SU-DHL-6 (cell line): ENCODE results near the gene CCDC73.

Experiments used
- H2AFZ ChIP-seq: fragments of 200-600 bp; sonication (generic); 2 replicates; pipeline ENCODE4 v1.6.1; 2014; ENCODE audit warnings: low read depth, mild to moderate bottlenecking, moderate library complexity, mixed read lengths, antibody characterized with exemption, low read length; ENCODE audit not compliant: severe bottlenecking
- H3F3A ChIP-seq: fragments of 200-600 bp; shearing (Covaris generic); 2 replicates; pipeline ENCODE4 v1.6.0; 2016; ENCODE audit warnings: antibody characterized with exemption, mild to moderate bottlenecking; ENCODE audit not compliant: insufficient read depth
- H3K27ac ChIP-seq: fragments of 200-600 bp; sonication (generic); 2 replicates; pipeline ENCODE4 v1.5.1; 2016; ENCODE audit warnings: low read depth, mild to moderate bottlenecking, low read length, moderate library complexity, mixed read lengths
- H3K27me3 ChIP-seq: fragments of 200-600 bp; sonication (generic), shearing (Covaris generic); 2 replicates; pipeline ENCODE4 v1.6.0; 2014; ENCODE audit warnings: mild to moderate bottlenecking, low read length
- H3K36me3 ChIP-seq: fragments of 200-600 bp; sonication (generic); 2 replicates; pipeline ENCODE4 v1.6.1; 2014; ENCODE audit warnings: mild to moderate bottlenecking, low read length, mixed read lengths
- H3K4me2 ChIP-seq: fragments of 300-600, 200-600 bp; shearing (Covaris generic), sonication (generic); 2 replicates; pipeline ENCODE4 v1.6.0; 2014; ENCODE audit warnings: low read length, low read depth, mild to moderate bottlenecking; ENCODE audit not compliant: poor library complexity, severe bottlenecking
- H3K4me3 ChIP-seq: fragments of 200-600 bp; sonication (generic); 2 replicates; pipeline ENCODE4 v1.5.1; 2014; ENCODE audit warnings: antibody characterized with exemption, low read length, mild to moderate bottlenecking, mixed read lengths; ENCODE audit not compliant: insufficient read depth, poor library complexity, severe bottlenecking
- H3K79me2 ChIP-seq: fragments of 200-600 bp; sonication (generic); 2 replicates; pipeline ENCODE4 v1.6.1; 2014; ENCODE audit warnings: mild to moderate bottlenecking, low read length, moderate library complexity; ENCODE audit not compliant: insufficient read depth
- H3K9ac ChIP-seq: fragments of 200-600 bp; sonication (generic); 2 replicates; pipeline ENCODE4 v1.7.0; 2014; ENCODE audit warnings: mild to moderate bottlenecking, low read length
- H3K9me2 ChIP-seq: fragments of 200-600 bp; sonication (generic); replicated peaks from 2 replicates; pipeline ENCODE4 v1.6.1; 2014; ENCODE audit warnings: low read length; ENCODE audit not compliant: insufficient read depth
- H3K9me3 ChIP-seq: fragments of 200-600 bp; sonication (generic); 2 replicates; pipeline ENCODE4 v1.6.1; 2014; ENCODE audit warnings: low read length, mixed read lengths; ENCODE audit not compliant: insufficient read depth
- H4K20me1 ChIP-seq: fragments of 200-600 bp; sonication (generic); 2 replicates; pipeline ENCODE4 v1.6.1; 2014; ENCODE audit warnings: low read depth, mild to moderate bottlenecking, antibody characterized with exemption, low read length, moderate library complexity, mixed read lengths
- EZH2phosphoT487 ChIP-seq: fragments of 200-600 bp; sonication (generic), shearing (Covaris generic); conservative IDR thresholded peaks from 2 replicates; pipeline ENCODE4 v1.6.1; 2018; ENCODE audit warnings: mild to moderate bottlenecking, antibody characterized with exemption, low read length, moderate library complexity, mixed read lengths
- TF ChIP-seq, protein P1 (sequence below): fragments of 200-600 bp; sonication (generic); IDR thresholded peaks from one replicate; pipeline ENCODE4 v1.5.1; 2017; ENCODE audit warnings: antibody characterized with exemption, mild to moderate bottlenecking, low read length, moderate library complexity; ENCODE audit not compliant: insufficient read depth, poor library complexity, severe bottlenecking

Gene CCDC73

GRCh38 chr11:32643526-32643925 lies 150.9 kb downstream of the CCDC73 start:
- Histone ChIP-seq H4K20me1 (no peaks in the 10 kb centered on the region), H2AFZ (no peak overlapping the region), H3K4me3 (no peak overlapping the region), H3K9me3 (no peaks in the 10 kb centered on the region), H3K27ac (no peak overlapping the region), H3K9me2 (no peaks in the 10 kb centered on the region), H3K9ac (no peak overlapping the region), H3F3A (no peaks in the 10 kb centered on the region), H3K79me2 (no peaks in the 10 kb centered on the region), H3K4me2 (no peak overlapping the region), H3K36me3 (no peaks in the 10 kb centered on the region), H3K27me3 (no peaks in the 10 kb centered on the region)
- TF ChIP-seq EZH2phosphoT487: no peak
- TF ChIP-seq, protein P1, sequence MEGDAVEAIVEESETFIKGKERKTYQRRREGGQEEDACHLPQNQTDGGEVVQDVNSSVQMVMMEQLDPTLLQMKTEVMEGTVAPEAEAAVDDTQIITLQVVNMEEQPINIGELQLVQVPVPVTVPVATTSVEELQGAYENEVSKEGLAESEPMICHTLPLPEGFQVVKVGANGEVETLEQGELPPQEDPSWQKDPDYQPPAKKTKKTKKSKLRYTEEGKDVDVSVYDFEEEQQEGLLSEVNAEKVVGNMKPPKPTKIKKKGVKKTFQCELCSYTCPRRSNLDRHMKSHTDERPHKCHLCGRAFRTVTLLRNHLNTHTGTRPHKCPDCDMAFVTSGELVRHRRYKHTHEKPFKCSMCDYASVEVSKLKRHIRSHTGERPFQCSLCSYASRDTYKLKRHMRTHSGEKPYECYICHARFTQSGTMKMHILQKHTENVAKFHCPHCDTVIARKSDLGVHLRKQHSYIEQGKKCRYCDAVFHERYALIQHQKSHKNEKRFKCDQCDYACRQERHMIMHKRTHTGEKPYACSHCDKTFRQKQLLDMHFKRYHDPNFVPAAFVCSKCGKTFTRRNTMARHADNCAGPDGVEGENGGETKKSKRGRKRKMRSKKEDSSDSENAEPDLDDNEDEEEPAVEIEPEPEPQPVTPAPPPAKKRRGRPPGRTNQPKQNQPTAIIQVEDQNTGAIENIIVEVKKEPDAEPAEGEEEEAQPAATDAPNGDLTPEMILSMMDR: no peak

DNA sequence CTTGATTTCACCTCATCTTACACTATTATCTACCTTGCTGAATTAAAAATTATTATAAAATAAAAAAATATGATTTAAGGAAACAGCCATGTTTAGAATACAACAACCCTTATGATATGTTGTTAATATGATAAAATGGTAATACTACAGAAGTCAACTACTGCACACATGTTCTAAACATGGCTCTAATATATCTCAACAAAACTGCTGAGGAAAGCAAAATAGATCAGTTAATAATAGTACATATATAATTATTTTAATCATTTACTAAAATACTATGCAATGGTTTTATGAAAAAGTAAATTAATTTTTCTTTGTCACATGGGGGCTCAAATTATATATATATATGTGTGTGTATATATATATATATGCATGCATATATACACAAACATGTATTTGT lies 153.1 kb downstream of the CCDC73 start:
- Histone ChIP-seq H3K9me2 (no peaks in the 10 kb centered on the region), H3F3A (no peaks in the 10 kb centered on the region), H3K4me2 (no peak overlapping the region), H3K27me3 (no peaks in the 10 kb centered on the region), H2AFZ (no peak overlapping the region), H3K4me3 (no peak overlapping the region), H3K79me2 (no peaks in the 10 kb centered on the region), H3K9me3 (no peaks in the 10 kb centered on the region), H3K36me3 (no peaks in the 10 kb centered on the region), H3K9ac (no peak overlapping the region), H3K27ac (no peak overlapping the region), H4K20me1 (no peaks in the 10 kb centered on the region)
- TF ChIP-seq, protein P1: no peak
- no peak for TF ChIP-seq EZH2phosphoT487

DNA sequence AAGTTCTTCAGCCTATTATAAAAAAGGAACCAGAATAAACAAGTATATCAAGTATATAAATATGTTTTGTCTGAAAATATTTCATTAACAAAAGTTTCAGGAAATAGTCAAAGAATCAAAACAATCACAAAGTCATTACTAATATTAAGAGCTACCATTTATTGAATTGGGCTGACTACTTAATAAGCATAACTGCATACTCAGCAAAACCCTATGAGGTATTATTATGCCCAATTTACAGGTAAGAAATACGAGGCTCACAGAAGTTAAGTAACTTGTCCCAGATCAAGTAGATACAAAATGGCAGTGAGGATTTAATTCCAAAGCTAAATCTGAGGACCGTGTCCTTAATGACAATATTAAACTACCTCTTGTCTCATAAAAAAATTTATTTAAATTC lies 158.6 kb downstream of the CCDC73 start:
- Histone ChIP-seq H3K27me3 (no peaks in the 10 kb centered on the region), H3K4me3 (no peak overlapping the region), H3K27ac (no peak overlapping the region), H3F3A (no peaks in the 10 kb centered on the region), H3K9me3 (no peaks in the 10 kb centered on the region), H3K9ac (no peak overlapping the region), H3K79me2 (no peaks in the 10 kb centered on the region), H3K4me2 (no peak overlapping the region), H2AFZ (no peak overlapping the region), H4K20me1 (no peaks in the 10 kb centered on the region), H3K36me3 (no peaks in the 10 kb centered on the region), H3K9me2 (no peaks in the 10 kb centered on the region)
- TF ChIP-seq, protein P1: no peak
- TF ChIP-seq EZH2phosphoT487: no peak
